Adipocyte (in vitro differentiated cells): ENCODE measurements around the gene CCT7.
A peak's percentile ranks its signal among the peaks of the same experiment; 100 is the strongest.
"Not testable (repeated sequence)": the region's sequence is repeated elsewhere in the genome, so short reads cannot be mapped to it uniquely, and the experiment has no call there.

Source experiments
- DNase-seq: peaks from one replicate; pipeline ENCODE4 v3.0.0-alpha.2; 2015; ENCODE audit warnings: low read depth
- H3K27me3 ChIP-seq: replicated peaks from 2 replicates; pipeline ENCODE4 v1.7.0; 2013; ENCODE audit warnings: mild to moderate bottlenecking, low read length, moderate library complexity; ENCODE audit not compliant: control insufficient read depth, insufficient read depth
- H3K36me3 ChIP-seq: 2 replicates; pipeline ENCODE4 v1.7.0; 2013; ENCODE audit warnings: low read length, mild to moderate bottlenecking, moderate library complexity; ENCODE audit not compliant: control insufficient read depth, insufficient read depth, severe bottlenecking
- H3K4me1 ChIP-seq: 2 replicates; pipeline ENCODE4 v1.7.0; 2013; ENCODE audit warnings: mild to moderate bottlenecking, low read length, moderate library complexity; ENCODE audit not compliant: control insufficient read depth, insufficient read depth
- H3K4me3 ChIP-seq: 2 replicates; pipeline ENCODE4 v1.7.0; 2013; ENCODE audit warnings: mild to moderate bottlenecking, low read length, moderate library complexity
- H3K9ac ChIP-seq: 2 replicates; pipeline ENCODE4 v1.7.0; 2013; ENCODE audit warnings: mild to moderate bottlenecking, low read length, moderate library complexity
- H3K9me3 ChIP-seq: 2 replicates; pipeline ENCODE4 v1.7.0; 2013; ENCODE audit warnings: mild to moderate bottlenecking, low read length, moderate library complexity; ENCODE audit not compliant: control insufficient read depth

The CCT7 gene

GRCh38 chr2:73233932-73234832 is at the start of gene CCT7:
CCT7 (plus strand) TSS chr2:73234308; CDS start chr2:73234379, 71 bp downstream.
- H3K36me3 ChIP-seq: peaks cover 12% of the 10 kb centered on the region
- H3K27me3 ChIP-seq: no peaks in the 10 kb centered on the region
- peaks cover 35% of the 10 kb centered on the region for H3K4me1 ChIP-seq
- no peaks in the 10 kb centered on the region for H3K9me3 ChIP-seq
- peak; percentile 94 for DNase-seq
- H3K4me3 ChIP-seq: peak within 1 kb of the TSS; percentile 91
- peak within 1 kb of the TSS; percentile 91 for H3K9ac ChIP-seq

- Histone ChIP-seq H3K27me3 (peaks cover 45% of the 10 kb centered on the region), H3K4me1 (no peaks in the 10 kb centered on the region), H3K9ac (no peak overlapping the region), H3K9me3 (peaks cover 14% of the 10 kb centered on the region), H3K36me3 (no peaks in the 10 kb centered on the region), H3K4me3 (no peak overlapping the region)
- DNase-seq: no peak
Observed at GRCh38 chr2:73185965-73186364, 48.1 kb upstream of the CCT7 start.

GRCh38 chr2:73187549-73187948 is 46.6 kb upstream of the CCT7 start:
- no peaks in the 10 kb centered on the region for H3K4me1 ChIP-seq

GRCh38 chr2:73197579-73197978 is 36.5 kb upstream of the CCT7 start:
- H3K9me3 ChIP-seq: no peaks in the 10 kb centered on the region
- H3K4me1 ChIP-seq: peaks cover 17% of the 10 kb centered on the region
- H3K9ac ChIP-seq: no peak overlapping the region
- no peak for DNase-seq
- H3K4me3 ChIP-seq: no peak overlapping the region
- no peaks in the 10 kb centered on the region for H3K36me3 ChIP-seq
- H3K27me3 ChIP-seq: peaks cover 37% of the 10 kb centered on the region

More at GRCh38 chr2:73187549-73187948, 46.6 kb upstream of the CCT7 start:
- Histone ChIP-seq H3K27me3 (peaks cover 41% of the 10 kb centered on the region), H3K36me3 (no peaks in the 10 kb centered on the region), H3K9me3 (peaks cover 14% of the 10 kb centered on the region), H3K4me3 (no peak overlapping the region), H3K9ac (no peak overlapping the region)
- DNase-seq: no peak

GRCh38 chr2:73200281-73200680 is 33.8 kb upstream of the CCT7 start:
- not testable (repeated sequence) for H3K9me3 ChIP-seq, DNase-seq
- H3K27me3 ChIP-seq: peaks cover 55% of the 10 kb centered on the region

GRCh38 chr2:73202156-73203054 is 31.7 kb upstream of the CCT7 start, which contains the start of gene NOTO:
NOTO (plus strand) TSS chr2:73202574; CDS start chr2:73202667, 93 bp downstream.
- Histone ChIP-seq H3K4me3 (peak within 1 kb of the TSS; percentile 47), H3K36me3 (no peaks in the 10 kb centered on the region), H3K9ac (no peak within 1 kb of the TSS), H3K9me3 (no peaks in the 10 kb centered on the region), H3K27me3 (peaks cover 56% of the 10 kb centered on the region), H3K4me1 (peaks cover 17% of the 10 kb centered on the region)
- peak; percentile 18 for DNase-seq

More at GRCh38 chr2:73200281-73200680, 33.8 kb upstream of the CCT7 start:
- not testable (repeated sequence) for H3K36me3 ChIP-seq, H3K9ac ChIP-seq, H3K4me3 ChIP-seq
- peaks cover 17% of the 10 kb centered on the region for H3K4me1 ChIP-seq

GRCh38 chr2:73203055-73203681 is 30.9 kb upstream of the CCT7 start:
- Histone ChIP-seq H3K27me3 (peaks cover 54% of the 10 kb centered on the region), H3K4me3 (no peak overlapping the region), H3K9me3 (no peaks in the 10 kb centered on the region), H3K36me3 (no peaks in the 10 kb centered on the region), H3K4me1 (peaks cover 15% of the 10 kb centered on the region), H3K9ac (no peak overlapping the region)
- DNase-seq: no peak

GRCh38 chr2:73205611-73206010 is 28.5 kb upstream of the CCT7 start:
- Histone ChIP-seq H3K9me3 (no peaks in the 10 kb centered on the region), H3K4me3 (no peak overlapping the region), H3K27me3 (peaks cover 50% of the 10 kb centered on the region), H3K36me3 (no peaks in the 10 kb centered on the region), H3K4me1 (peaks cover 6% of the 10 kb centered on the region), H3K9ac (no peak overlapping the region)
- peak; percentile 59 for DNase-seq

GRCh38 chr2:73208258-73208657 is 25.9 kb upstream of the CCT7 start:
- Histone ChIP-seq H3K36me3 (no peaks in the 10 kb centered on the region), H3K4me1 (peaks cover 14% of the 10 kb centered on the region), H3K4me3 (no peak overlapping the region), H3K9me3 (no peaks in the 10 kb centered on the region), H3K9ac (no peak overlapping the region), H3K27me3 (peaks cover 27% of the 10 kb centered on the region)
- no peak for DNase-seq

GRCh38 chr2:73210019-73210418 is 24.1 kb upstream of the CCT7 start:
- Histone ChIP-seq H3K36me3 (no peaks in the 10 kb centered on the region), H3K4me3 (no peak overlapping the region), H3K4me1 (peaks cover 25% of the 10 kb centered on the region), H3K27me3 (peaks cover 18% of the 10 kb centered on the region), H3K9me3 (no peaks in the 10 kb centered on the region), H3K9ac (no peak overlapping the region)
- no peak for DNase-seq
